ENCODE data around the gene SSTR5. TPM values are rescaled to one million over a fixed set of nuclear protein-coding genes. Genes with fewer than 3 reads are reported as not detected.
"Not testable (repeated sequence)": the region's sequence is repeated elsewhere in the genome, so short reads cannot be mapped to it uniquely, and the experiment has no call there.

The SSTR5 gene
- total RNA-seq, 1 experiment from 2014 or later: not detected

GRCh38 chr16:1089822-1090619 is 17.5 kb downstream of the SSTR5 start:
- peak overlapping the region; percentile 14; the same call in 1 of the 2 replicates for H3K4me3 ChIP-seq
- peaks cover 9% of the 10 kb centered on the region for H3K9me3 ChIP-seq
- H3K27me3 ChIP-seq: peaks cover 44% of the 10 kb centered on the region
- no peaks in the 10 kb centered on the region for H3K36me3 ChIP-seq
- DNase-seq: peak; percentile 82

GRCh38 chr16:1090620-1091587 is 18.4 kb downstream of the SSTR5 start:
- H3K9me3 ChIP-seq: peaks cover 2% of the 10 kb centered on the region
- H3K4me3 ChIP-seq: no peak overlapping the region
- H3K36me3 ChIP-seq: no peaks in the 10 kb centered on the region
- peaks cover 37% of the 10 kb centered on the region for H3K27me3 ChIP-seq
- no peak for DNase-seq

GRCh38 chr16:1091992-1092552 is 19.5 kb downstream of the SSTR5 start:
- H3K9me3 ChIP-seq: no peaks in the 10 kb centered on the region
- no peak for DNase-seq
- H3K36me3 ChIP-seq: no peaks in the 10 kb centered on the region
- H3K4me3 ChIP-seq: no peak overlapping the region
- H3K27me3 ChIP-seq: peaks cover 26% of the 10 kb centered on the region

DNA sequence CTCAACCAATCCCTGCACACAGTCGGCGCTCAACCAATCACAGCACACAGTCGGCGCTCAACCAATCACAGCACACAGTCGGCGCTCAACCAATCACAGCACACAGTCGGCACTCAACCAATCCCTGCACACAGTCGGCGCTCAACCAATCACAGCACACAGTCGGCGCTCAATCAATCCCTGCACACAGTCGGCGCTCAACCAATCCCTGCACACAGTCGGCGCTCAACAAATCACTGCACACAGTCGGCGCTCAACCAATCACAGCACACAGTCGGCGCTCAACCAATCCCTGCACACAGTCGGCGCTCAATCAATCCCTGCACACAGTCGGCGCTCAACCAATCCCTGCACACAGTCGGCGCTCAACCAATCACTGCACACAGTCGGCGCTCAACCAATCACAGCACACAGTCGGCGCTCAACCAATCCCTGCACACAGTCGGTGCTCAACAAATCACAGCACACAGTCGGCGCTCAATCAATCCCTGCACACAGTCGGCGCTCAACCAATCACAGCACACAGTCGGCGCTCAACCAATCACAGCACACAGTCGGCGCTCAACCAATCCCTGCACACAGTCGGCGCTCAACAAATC is 20.2 kb downstream of the SSTR5 start:
- H3K27me3 ChIP-seq: peaks cover 19% of the 10 kb centered on the region
- not testable (repeated sequence) for H3K9me3 ChIP-seq, DNase-seq, H3K4me3 ChIP-seq, H3K36me3 ChIP-seq

- DNase-seq: no peak
- no peaks in the 10 kb centered on the region for H3K36me3 ChIP-seq
These were observed 21.0 kb downstream of the SSTR5 start for GRCh38 chr16:1093284-1094123.

GRCh38 chr16:1094124-1094479 is 21.6 kb downstream of the SSTR5 start:
- Histone ChIP-seq H3K36me3 (no peaks in the 10 kb centered on the region), H3K9me3 (no peaks in the 10 kb centered on the region), H3K4me3 (no peak overlapping the region), H3K27me3 (peaks cover 6% of the 10 kb centered on the region)
- no peak for DNase-seq

More at GRCh38 chr16:1093284-1094123, 21.0 kb downstream of the SSTR5 start:
- Histone ChIP-seq H3K9me3 (no peaks in the 10 kb centered on the region), H3K4me3 (no peak overlapping the region), H3K27me3 (peaks cover 11% of the 10 kb centered on the region)

DNA sequence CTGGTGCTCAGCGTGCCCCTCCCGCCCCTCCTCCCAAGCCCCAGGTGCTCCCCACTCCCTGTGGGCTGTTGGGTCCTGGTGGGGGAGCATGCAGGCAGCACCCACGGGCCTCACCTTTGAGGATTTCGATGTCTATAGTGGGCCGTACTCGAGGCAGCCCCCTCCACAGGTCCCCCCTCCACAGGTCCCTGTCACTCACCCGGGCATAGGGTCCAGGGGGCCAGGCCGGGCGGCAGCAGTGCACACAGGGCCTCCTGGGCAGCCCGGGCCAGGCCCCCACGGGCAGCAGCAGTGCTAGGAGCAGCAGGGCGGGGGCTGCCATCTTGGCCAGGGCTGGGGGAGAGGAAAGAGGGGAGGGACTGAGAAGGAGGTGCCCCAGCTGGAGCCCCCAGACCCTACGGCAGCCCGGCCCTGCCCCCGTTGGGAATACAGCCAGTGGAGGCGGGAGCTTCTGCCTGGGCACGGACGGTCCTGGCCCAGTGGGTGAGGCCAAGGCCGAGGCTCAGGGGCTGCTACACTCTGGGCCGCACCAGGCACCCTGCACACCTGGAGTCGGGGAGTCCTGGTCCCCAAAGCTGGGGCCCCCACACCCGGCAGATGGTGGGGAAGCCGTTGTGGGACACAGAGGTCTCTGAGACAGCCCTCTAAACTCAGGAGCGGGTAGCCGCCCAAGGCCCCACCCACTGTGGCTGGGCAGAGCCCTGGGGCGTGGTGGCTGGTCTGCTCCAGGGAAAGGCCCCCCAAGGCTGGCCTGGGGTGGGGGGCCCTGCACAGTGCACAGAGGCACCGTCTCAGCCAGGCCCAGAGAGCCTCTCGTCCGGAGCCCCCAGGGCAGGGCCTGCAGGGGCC is 22.3 kb downstream of the SSTR5 start:
- Histone ChIP-seq H3K9me3 (no peaks in the 10 kb centered on the region), H3K4me3 (no peak overlapping the region), H3K27me3 (no peaks in the 10 kb centered on the region; the same call in 1 of the 2 replicates), H3K36me3 (no peaks in the 10 kb centered on the region)
- DNase-seq: no peak

DNA sequence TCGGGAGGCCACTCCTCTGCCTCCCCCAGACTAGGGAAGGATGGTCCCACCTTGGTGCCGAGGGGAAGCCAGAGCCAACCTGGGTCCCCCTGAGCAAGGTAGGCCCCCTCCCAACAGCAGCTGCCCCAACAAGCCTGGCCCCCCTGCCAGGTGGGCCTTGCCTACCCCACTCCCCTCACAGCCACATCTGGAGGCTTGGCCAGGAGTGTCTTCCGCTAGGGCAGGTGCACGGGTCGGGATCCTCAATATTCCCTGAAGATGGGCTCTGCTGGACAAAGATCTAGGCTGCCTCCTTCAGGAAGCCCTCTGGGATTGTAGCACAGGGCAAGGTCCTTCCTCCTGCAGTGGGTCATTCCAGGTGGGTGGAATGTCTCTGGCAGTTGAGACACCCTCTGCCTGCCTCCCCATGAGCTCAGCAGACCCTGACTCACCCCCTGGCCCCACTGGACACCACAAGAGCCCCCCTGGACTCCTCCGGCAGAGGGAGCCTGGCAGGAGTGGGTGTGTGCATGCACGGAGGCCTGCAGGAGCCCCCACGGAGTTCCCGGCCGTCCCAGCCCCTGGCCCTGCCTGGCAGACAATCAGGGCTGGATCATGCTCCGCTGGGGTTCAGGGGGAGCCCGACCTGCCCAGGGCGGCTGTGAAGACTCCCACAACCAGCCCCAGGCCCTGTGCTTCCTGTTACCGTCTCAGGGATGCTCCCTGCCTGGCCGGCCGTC is 23.1 kb downstream of the SSTR5 start:
- Histone ChIP-seq H3K36me3 (no peaks in the 10 kb centered on the region), H3K4me3 (no peak overlapping the region), H3K9me3 (no peaks in the 10 kb centered on the region), H3K27me3 (no peaks in the 10 kb centered on the region)
- DNase-seq: no peak

GRCh38 chr16:1096169-1097082 is 23.9 kb downstream of the SSTR5 start, which contains the start of gene C1QTNF8:
C1QTNF8 (minus strand) TSS chr16:1096244; CDS start chr16:1094922, 1,322 bp downstream.
- Histone ChIP-seq H3K27me3 (peaks cover 2% of the 10 kb centered on the region; the same call in 1 of the 2 replicates), H3K36me3 (no peaks in the 10 kb centered on the region), H3K4me3 (no peak within 1 kb of the TSS)

DNA sequence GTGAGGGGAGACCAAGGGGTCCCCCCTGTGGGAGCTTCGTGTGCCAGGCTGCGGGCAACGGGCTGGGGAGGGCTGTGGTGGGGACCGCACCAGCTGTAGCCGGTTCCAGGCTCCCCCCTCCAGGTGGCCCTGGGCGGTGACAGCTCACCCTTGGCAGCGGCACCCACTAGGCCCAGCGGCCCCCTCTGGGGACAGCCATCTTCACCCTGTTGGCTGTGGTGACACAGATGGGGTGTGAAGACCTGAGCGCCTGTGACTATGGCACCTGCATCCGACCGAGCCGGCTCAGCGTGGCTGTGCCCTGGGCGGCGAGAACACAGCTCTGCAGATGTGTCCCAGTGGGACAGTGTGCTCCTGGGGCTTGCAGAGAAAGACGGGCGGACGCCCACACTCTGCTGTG is 24.6 kb downstream of the SSTR5 start:
- Histone ChIP-seq H3K4me3 (no peak overlapping the region), H3K36me3 (no peaks in the 10 kb centered on the region), H3K9me3 (no peaks in the 10 kb centered on the region), H3K27me3 (peaks cover 5% of the 10 kb centered on the region; the same call in 1 of the 2 replicates)
- DNase-seq: no peak

More at GRCh38 chr16:1096169-1097082, 23.9 kb downstream of the SSTR5 start, which contains the start of gene C1QTNF8:
- no peaks in the 10 kb centered on the region for H3K9me3 ChIP-seq
- DNase-seq: no peak

GRCh38 chr16:1097800-1098199 is 25.3 kb downstream of the SSTR5 start:
- peak; percentile 52 for DNase-seq
- H3K27me3 ChIP-seq: peaks cover 6% of the 10 kb centered on the region; the same call in 1 of the 2 replicates
- H3K4me3 ChIP-seq: no peak overlapping the region
- H3K9me3 ChIP-seq: no peaks in the 10 kb centered on the region
- H3K36me3 ChIP-seq: no peaks in the 10 kb centered on the region

GRCh38 chr16:1098266-1098991 is 25.9 kb downstream of the SSTR5 start:
- peaks cover 11% of the 10 kb centered on the region for H3K27me3 ChIP-seq
- no peak for DNase-seq
- no peak overlapping the region for H3K4me3 ChIP-seq
- no peaks in the 10 kb centered on the region for H3K9me3 ChIP-seq
- H3K36me3 ChIP-seq: no peaks in the 10 kb centered on the region

Measured in MG63 (cell line).